Activated CD4-positive, CD25-positive, alpha-beta regulatory T cell treated with anti-CD3 and anti-CD28 coated beads, Interleukin-2, amount 50 U/mL, for 16 hours (primary cell): ENCODE data around the gene MAMDC2.

ENCODE experiments used
- DNase-seq: peaks from one replicate; pipeline ENCODE4 v3.0.0-alpha.2; 2020; ENCODE audit warnings: low read depth, low spot score

MAMDC2 gene

GRCh38 chr9:70064496-70064895 lies 20.8 kb downstream of the MAMDC2 start:
- no peak for DNase-seq

DNA sequence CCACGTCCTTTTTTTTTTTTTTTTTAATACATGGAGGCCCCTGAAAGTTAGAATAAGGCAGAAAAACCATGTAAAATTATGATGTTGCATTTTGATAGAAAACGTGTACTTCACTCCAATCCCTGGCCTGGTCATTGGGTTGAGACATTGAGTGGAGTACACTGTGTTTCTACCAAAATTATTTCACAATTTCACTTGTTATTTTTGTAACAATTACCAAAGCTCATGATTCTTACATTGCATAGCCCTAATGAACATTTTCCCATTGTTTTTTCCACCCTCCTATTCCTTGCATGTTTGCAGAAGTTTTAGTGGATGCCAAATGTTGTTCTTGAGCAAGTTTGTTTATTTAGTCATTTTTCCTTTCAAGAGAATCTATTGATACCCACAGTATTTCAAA lies 21.9 kb downstream of the MAMDC2 start:
- DNase-seq = no peak

GRCh38 chr9:70066418-70066817 lies 22.8 kb downstream of the MAMDC2 start:
- DNase-seq = no peak

- DNase-seq = no peak
Observed at GRCh38 chr9:70066874-70067273, 23.2 kb downstream of the MAMDC2 start.

GRCh38 chr9:70069704-70070103 lies 26.1 kb downstream of the MAMDC2 start:
- DNase-seq = no peak

DNA sequence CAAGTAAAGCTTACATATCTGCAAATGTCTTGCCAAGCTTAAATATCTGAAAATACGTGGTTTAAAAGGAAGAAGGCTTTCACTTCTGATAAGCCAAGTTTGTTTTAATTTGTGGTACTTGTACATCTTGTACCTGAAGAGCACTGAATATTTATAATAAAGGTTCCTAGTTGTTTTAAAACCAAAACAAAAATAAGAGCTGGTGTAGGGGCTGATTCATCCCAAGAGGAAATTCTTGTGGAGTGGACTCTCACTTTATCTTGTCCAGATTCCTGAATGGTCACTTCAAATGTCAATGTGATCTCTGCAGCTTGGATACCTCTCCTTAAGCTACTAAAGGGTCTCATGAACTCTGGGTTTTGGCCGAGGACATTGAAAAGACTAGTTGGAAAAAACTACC lies 29.5 kb downstream of the MAMDC2 start:
- no peak for DNase-seq

DNA sequence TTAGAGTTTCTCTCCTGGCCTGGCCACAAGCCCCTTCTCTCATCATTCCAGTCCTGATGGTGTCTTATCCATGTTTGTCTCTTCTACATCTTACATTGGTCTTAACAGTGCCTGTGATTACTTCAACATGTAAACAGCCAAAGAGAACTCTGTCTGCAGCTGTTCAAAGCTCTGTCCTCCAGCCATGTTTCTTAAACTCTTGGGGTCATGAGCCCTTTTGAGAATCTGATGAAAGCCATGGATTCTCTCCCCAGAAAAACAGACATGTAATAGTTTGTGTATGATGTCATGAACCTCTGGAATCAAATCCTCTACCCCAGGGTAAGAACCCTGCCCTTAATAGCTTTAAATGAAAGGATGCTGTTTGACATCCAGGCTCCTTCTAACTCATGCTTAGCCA lies 30.1 kb downstream of the MAMDC2 start:
- no peak for DNase-seq

- DNase-seq = no peak
Observed at GRCh38 chr9:70076678-70077077, 33.0 kb downstream of the MAMDC2 start.

GRCh38 chr9:70079417-70080037 lies 35.9 kb downstream of the MAMDC2 start:
- no peak for DNase-seq

- DNase-seq = no peak
Observed at GRCh38 chr9:70080481-70081119, 37.0 kb downstream of the MAMDC2 start.

GRCh38 chr9:70081120-70081495 lies 37.5 kb downstream of the MAMDC2 start:
- no peak for DNase-seq

- no peak for DNase-seq
Observed at GRCh38 chr9:70083429-70083828, 39.8 kb downstream of the MAMDC2 start.

GRCh38 chr9:70085241-70085640 lies 41.6 kb downstream of the MAMDC2 start:
- DNase-seq = no peak

- no peak for DNase-seq
Observed at GRCh38 chr9:70091103-70091502, 47.5 kb downstream of the MAMDC2 start.

GRCh38 chr9:70091572-70091971 lies 47.9 kb downstream of the MAMDC2 start:
- DNase-seq = no peak

- no peak for DNase-seq
Observed at GRCh38 chr9:70092190-70092589, 48.5 kb downstream of the MAMDC2 start.

GRCh38 chr9:70093095-70093494 lies 49.4 kb downstream of the MAMDC2 start:
- DNase-seq = no peak

GRCh38 chr9:70093944-70094343 lies 50.3 kb downstream of the MAMDC2 start:
- DNase-seq = no peak

- DNase-seq = no peak
Observed at GRCh38 chr9:70094747-70095146, 51.1 kb downstream of the MAMDC2 start.

- DNase-seq = no peak
Observed at GRCh38 chr9:70097187-70097586, 53.5 kb downstream of the MAMDC2 start.

DNA sequence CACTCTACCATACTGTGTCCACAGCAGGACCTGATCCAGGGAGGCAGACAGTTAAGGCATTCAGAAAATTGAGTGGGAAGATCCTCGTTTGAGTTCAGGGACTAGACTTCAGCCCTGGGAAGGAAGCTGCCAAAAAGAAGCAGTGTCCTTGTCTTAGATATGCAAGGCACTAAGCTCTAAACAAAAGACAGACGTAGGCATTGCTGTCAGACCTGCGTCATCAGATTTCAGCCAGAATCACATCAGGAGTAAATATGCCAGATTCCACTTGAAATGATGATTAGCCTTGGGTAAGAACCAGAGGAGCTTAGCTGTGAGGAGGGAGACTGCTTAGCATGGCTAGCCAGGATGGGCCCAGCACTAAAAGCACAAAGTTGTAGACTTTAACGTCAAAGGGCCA lies 56.7 kb downstream of the MAMDC2 start:
- no peak for DNase-seq

DNA sequence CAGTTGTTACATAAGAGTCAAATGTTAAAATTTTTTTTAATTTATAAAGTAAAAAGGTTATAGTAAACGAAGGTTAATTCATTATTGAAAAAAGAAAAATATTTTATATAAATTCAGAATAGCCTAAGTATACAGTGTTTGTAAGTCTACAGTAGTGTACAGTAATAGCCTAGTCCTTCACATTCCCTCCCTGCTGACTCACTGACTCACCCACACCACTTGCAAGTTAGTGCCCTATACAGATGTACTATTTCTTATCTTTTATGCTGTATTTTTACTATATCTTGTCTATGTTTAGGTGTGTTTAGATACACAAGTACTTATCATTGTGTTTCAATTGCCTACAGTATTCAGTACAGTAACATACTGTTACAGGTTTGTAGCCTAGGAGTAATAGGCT lies 57.6 kb downstream of the MAMDC2 start:
- DNase-seq = no peak

- DNase-seq = no peak
Observed at GRCh38 chr9:70105147-70105546, 61.5 kb downstream of the MAMDC2 start.

GRCh38 chr9:70106571-70106970 lies 62.9 kb downstream of the MAMDC2 start:
- no peak for DNase-seq
